ENCODE data around the gene OSBPL10. TPM values are rescaled to one million over a fixed set of nuclear protein-coding genes. Genes with fewer than 3 reads are reported as not detected.

The OSBPL10 gene
- total and polyA plus RNA-seq, 2 of the 4 experiments (the other 2 are of a cell fraction) = 9.5 to 10.1 TPM

- no peak for DNase-seq
- Histone ChIP-seq H3K79me1 (ENCODE audit: low read depth in 1 of 2, low read length in 2 of 2) (no peaks in the 10 kb centered on the region), H3K4me1 (ENCODE audit: control insufficient read depth, insufficient read depth, low read length) (no peaks in the 10 kb centered on the region; the same call in 1 of the 2 replicates), H2AFZ (replicated peaks; ENCODE audit: low read length, poor library complexity) (no peak overlapping the region), H3K14ac (replicated peaks; ENCODE audit: low read depth, low read length) (no peak overlapping the region), H4K5ac (ENCODE audit: low read depth, low read length) (no peak overlapping the region), H2BK5ac (ENCODE audit: low read depth, low read length, poor library complexity, severe bottlenecking) (no peak overlapping the region), H4K20me1 (ENCODE audit: insufficient read depth, low read length) (no peaks in the 10 kb centered on the region), H3K27ac (ENCODE audit: insufficient read depth, low read length) (no peak overlapping the region), H3K4me2 (ENCODE audit: low read depth, low read length) (no peak overlapping the region), H4K91ac (ENCODE audit: insufficient read depth, low read depth, low read length) (no peak overlapping the region), H2BK120ac (ENCODE audit: low read depth, low read length) (no peak overlapping the region), H3K36me3 (ENCODE audit: control insufficient read depth, insufficient read depth, low read length) (no peaks in the 10 kb centered on the region), H3K4ac (ENCODE audit: low read depth, low read length) (no peak overlapping the region), H2AK9ac (replicated peaks; ENCODE audit: low read depth, low read length, poor library complexity) (no peak overlapping the region), H4K8ac (ENCODE audit: low read depth in 2 of 2, low read length in 2 of 2) (no peak overlapping the region), H2AK5ac (ENCODE audit: low read depth, low read length) (no peak overlapping the region), H2BK15ac (ENCODE audit: low read depth, low read length) (no peak overlapping the region), H3K4me3 (ENCODE audit: insufficient read depth, low read depth, low read length) (no peak overlapping the region), H3K23ac (ENCODE audit: low read depth, low read length) (no peak overlapping the region), H3K9me3 (ENCODE audit: control insufficient read depth, insufficient read depth, low read length) (no peaks in the 10 kb centered on the region), H3K9ac (ENCODE audit: low read depth, low read length) (no peak overlapping the region), H3K9me1 (ENCODE audit: insufficient read depth, low read length) (no peaks in the 10 kb centered on the region; the same call in 1 of the 2 replicates), H2BK20ac (ENCODE audit: low read depth, low read length) (no peak overlapping the region), H3K18ac (ENCODE audit: low read depth, low read length) (no peak overlapping the region), H3K56ac (ENCODE audit: extremely low read depth, insufficient read depth, low read length) (no peak overlapping the region), H3K27me3 (ENCODE audit: control insufficient read depth, insufficient read depth, low read length) (no peaks in the 10 kb centered on the region)
- dilution Hi-C loops (cut with HindIII; ENCODE audit: low sequenced_read_pairs, unreplicated experiment) (no loop called here), in situ Hi-C loops (cut with MboI; ENCODE audit: low sequenced_read_pairs) (loop anchor here (10.0 to 25.0 kb wide), 2 partner anchors 223 to 981 kb away; no protein-coding TSS in a partner anchor), intact Hi-C loops (cut with micrococcal nuclease) (loop anchor here (1.0 to 10.0 kb wide), 7 partner anchors 158 to 999 kb away; partner anchors contain the start of gene STT3B)
- ATAC-seq (ENCODE audit: low read depth) = no peak
- TF ChIP-seq MAFK (IDR thresholded peaks at IDR 0.05; ENCODE audit: low read depth, low read length) = no peak
- TF ChIP-seq RAD21 (IDR thresholded peaks at IDR 0.05; ENCODE audit: low read length) = no peak
- no peak for TF ChIP-seq USF2 (IDR thresholded peaks at IDR 0.05; ENCODE audit: low read depth, low read length)
- no peak for TF ChIP-seq SMC3 (IDR thresholded peaks at IDR 0.05; ENCODE audit: low read depth, low read length)
- no peak for TF ChIP-seq BHLHE40 (IDR thresholded peaks at IDR 0.05; ENCODE audit: low read depth, low read length)
- no peak for TF ChIP-seq CTCF (conservative IDR thresholded peaks at IDR 0.05; ENCODE audit: low read depth, low read length)
- no peak for TF ChIP-seq ELK1 (IDR thresholded peaks at IDR 0.05; ENCODE audit: borderline replicate concordance, low read depth, low read length)
- no peak for TF ChIP-seq MAZ (IDR thresholded peaks at IDR 0.05; ENCODE audit: borderline replicate concordance, low read depth, low read length)
- TF ChIP-seq CHD1 (IDR thresholded peaks at IDR 0.05; ENCODE audit: low read depth, low read length) = no peak
- TF ChIP-seq RFX5 (IDR thresholded peaks at IDR 0.05; ENCODE audit: low read depth, low read length) = no peak
- no peak for TF ChIP-seq POLR2A (IDR thresholded peaks at IDR 0.05; ENCODE audit: low read depth, low read length)
- no peak for TF ChIP-seq MXI1 (IDR thresholded peaks at IDR 0.05; ENCODE audit: borderline replicate concordance, low read depth, low read length)
- TF ChIP-seq CEBPB (IDR thresholded peaks at IDR 0.05; ENCODE audit: low read depth, low read length) = no peak
- TF ChIP-seq RCOR1 (IDR thresholded peaks at IDR 0.05; ENCODE audit: insufficient replicate concordance, low read length) = no peak
- no peak for TF ChIP-seq NFE2L2 (IDR thresholded peaks at IDR 0.05; ENCODE audit: low read depth, low read length)
- TF ChIP-seq FOS (IDR thresholded peaks at IDR 0.05; ENCODE audit: low read depth, low read length) = no peak
- no TSS peak for BruUV-seq (replicated peaks)
- 100% methylated on average over 3 of the region's 8 CpGs; no CpG with 5 or more reads in 1 of the 2 experiments for WGBS, 2 experiments (ENCODE audit: extremely low coverage in 2 of 2, insufficient read length in 1 of 2)
- ChIA-PET POLR2A (ENCODE audit: unreplicated experiment) (no interaction called here), CTCF (interaction anchor here (1.1 kb wide), 1 partner anchor 40 kb away, joined by 3 read pairs; no protein-coding TSS in a partner anchor)
These were observed 213.1 kb downstream of the OSBPL10 start for GRCh38 chr3:31767920-31768319.
